ENCODE results near the gene PXYLP1. TPM values are rescaled to one million over a fixed set of nuclear protein-coding genes. Genes with fewer than 3 reads are reported as not detected.

Gene PXYLP1
- total and polyA plus RNA-seq, 9 of the 15 experiments (the other 6 are each of a cell fraction or from before 2014, with no cell fraction given) = 0.80 to 2.9 (median 1.3) TPM

DNA sequence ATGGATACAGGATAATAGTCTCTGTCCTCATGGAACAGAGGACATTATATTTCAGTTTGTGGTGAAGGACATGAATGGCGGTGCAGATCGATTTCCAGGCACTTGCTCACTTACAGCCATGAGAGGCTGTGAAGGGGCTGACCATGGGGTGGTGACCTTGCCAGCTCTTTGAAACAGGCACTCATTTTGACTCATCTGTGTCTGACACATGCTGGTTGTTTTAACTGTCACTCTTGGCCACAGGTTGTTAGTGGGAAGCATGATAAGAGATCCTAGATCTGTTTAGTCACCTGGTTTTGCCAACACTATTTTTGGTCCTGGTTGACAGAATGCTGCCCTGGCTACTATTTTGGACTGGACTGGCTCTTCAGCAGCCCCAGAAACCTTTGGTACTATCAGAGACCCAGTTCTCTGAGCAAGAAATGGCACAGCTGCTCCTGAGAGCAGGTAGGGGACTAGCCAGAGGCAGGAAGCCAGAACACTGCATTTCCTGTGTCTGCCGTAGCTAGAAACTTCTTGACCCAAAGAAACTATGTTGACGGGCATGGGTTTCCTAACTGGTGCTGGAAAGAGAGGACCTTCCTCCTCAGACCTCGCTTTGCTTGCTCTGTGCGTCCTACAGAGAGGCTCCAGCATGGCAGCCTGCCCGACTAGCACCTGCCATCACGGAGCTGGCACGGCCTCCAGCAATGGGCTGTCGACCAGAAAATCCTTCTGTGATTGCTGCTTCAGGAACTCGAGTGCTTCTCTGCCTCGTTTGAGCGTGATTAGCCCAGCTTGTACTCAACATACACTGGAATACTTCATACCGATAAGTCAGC, 6.3 kb downstream of the PXYLP1 start:
- no peaks in the 10 kb centered on the region for H3K36me3 ChIP-seq (ENCODE audit: control insufficient read depth, insufficient read depth, low read length)
- DNase-seq (ENCODE audit: extremely low read depth in 1 of 4, low spot score in 3 of 4) = no peak
- H3K27me3 ChIP-seq (ENCODE audit: control insufficient read depth in 2 of 2, insufficient read depth in 2 of 2, low read length in 2 of 2) = peaks cover 8 to 49% of the 10 kb centered on the region in 2 experiments; a peak in 3 of 5 replicates
- CTCF ChIA-PET (ENCODE audit: low intra/inter-chr PET ratio) = interaction anchor here (1.1 kb wide), 1 partner anchor 18 kb away, joined by 3 read pairs; no protein-coding TSS in a partner anchor
- no peak overlapping the region for H3K4me2 ChIP-seq (ENCODE audit: insufficient read depth, low read length)
- peaks cover 1 to 23% of the 10 kb centered on the region in 2 experiments; a peak in 3 of 5 replicates for H3K4me1 ChIP-seq (replicated peaks in 1 of 2; ENCODE audit: control insufficient read depth in 2 of 2, insufficient read depth in 2 of 2, low read length in 2 of 2)
- 7% methylated on average over 14 of the region's 14 CpGs for WGBS (ENCODE audit: insufficient coverage, low coverage, missing lambda C conversion rate)
- peaks cover 4% of the 10 kb centered on the region; the same call in 1 of the 2 replicates for H4K20me1 ChIP-seq (replicated peaks; ENCODE audit: control insufficient read depth, insufficient read depth, low read length)
- no peak overlapping the region for H3K27ac ChIP-seq (ENCODE audit: extremely low read depth, low read depth, low read length)
- H3K79me2 ChIP-seq (ENCODE audit: control insufficient read depth, insufficient read depth, low read length) = no peaks in the 10 kb centered on the region
- peak; percentile 11 for FAIRE-seq
- peaks cover 4% of the 10 kb centered on the region; the same call in 1 of the 2 replicates for H3K9me3 ChIP-seq (replicated peaks; ENCODE audit: control insufficient read depth, insufficient read depth, low read depth, low read length)
- H3K9ac ChIP-seq (ENCODE audit: insufficient read depth in 1 of 2, low read depth in 2 of 2, low read length in 2 of 2) = no peak overlapping the region
- intact Hi-C loops (cut with micrococcal nuclease) (no loop called here), in situ Hi-C loops (cut with MboI) (loop anchor here (5.0 kb wide), 1 partner anchor 214 kb away; no protein-coding TSS in a partner anchor)
- H3K4me3 ChIP-seq = no peak overlapping the region
- H2AFZ ChIP-seq (ENCODE audit: low read depth, low read length) = peak overlapping the region; percentile 4; the same call in 1 of the 2 replicates
- BruUV-seq (replicated peaks) = no TSS peak
- POLR2A ChIA-PET = interaction anchor here (0.7 to 0.9 kb wide), 2 partner anchors 219 to 1629 kb away, joined by 3 read pairs; no protein-coding TSS in a partner anchor
- no peaks in the 10 kb centered on the region for H3K9me1 ChIP-seq (ENCODE audit: control insufficient read depth, insufficient read depth, low read length)
- ATAC-seq = no peak
- peak; percentile 15; the same call in 1 of the 2 replicates for TF ChIP-seq CBFA2T3 (IDR thresholded peaks at IDR 0.05)
- TF ChIP-seq, protein P1, sequence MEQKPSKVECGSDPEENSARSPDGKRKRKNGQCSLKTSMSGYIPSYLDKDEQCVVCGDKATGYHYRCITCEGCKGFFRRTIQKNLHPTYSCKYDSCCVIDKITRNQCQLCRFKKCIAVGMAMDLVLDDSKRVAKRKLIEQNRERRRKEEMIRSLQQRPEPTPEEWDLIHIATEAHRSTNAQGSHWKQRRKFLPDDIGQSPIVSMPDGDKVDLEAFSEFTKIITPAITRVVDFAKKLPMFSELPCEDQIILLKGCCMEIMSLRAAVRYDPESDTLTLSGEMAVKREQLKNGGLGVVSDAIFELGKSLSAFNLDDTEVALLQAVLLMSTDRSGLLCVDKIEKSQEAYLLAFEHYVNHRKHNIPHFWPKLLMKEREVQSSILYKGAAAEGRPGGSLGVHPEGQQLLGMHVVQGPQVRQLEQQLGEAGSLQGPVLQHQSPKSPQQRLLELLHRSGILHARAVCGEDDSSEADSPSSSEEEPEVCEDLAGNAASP (IDR thresholded peaks at IDR 0.05) = no peak
- no peak for TF ChIP-seq GABPB1 (CRISPR knock-in tag; IDR thresholded peaks at IDR 0.05)
- peak; percentile 71 for TF ChIP-seq FOSL1 (tag; conservative IDR thresholded peaks at IDR 0.05)
- TF ChIP-seq RHOXF2B (CRISPR knock-in tag; conservative IDR thresholded peaks at IDR 0.05) = no peak

All from K562 (cell line).